ENCODE measurements around the gene TAF1A. TPM values are rescaled to one million over a fixed set of nuclear protein-coding genes. Genes with fewer than 3 reads are reported as not detected.

The TAF1A gene
- total and polyA plus RNA-seq, 2 donors (not counting 1 experiment from before 2014, with no cell fraction given) = 7.2 to 15.2 TPM

DNA sequence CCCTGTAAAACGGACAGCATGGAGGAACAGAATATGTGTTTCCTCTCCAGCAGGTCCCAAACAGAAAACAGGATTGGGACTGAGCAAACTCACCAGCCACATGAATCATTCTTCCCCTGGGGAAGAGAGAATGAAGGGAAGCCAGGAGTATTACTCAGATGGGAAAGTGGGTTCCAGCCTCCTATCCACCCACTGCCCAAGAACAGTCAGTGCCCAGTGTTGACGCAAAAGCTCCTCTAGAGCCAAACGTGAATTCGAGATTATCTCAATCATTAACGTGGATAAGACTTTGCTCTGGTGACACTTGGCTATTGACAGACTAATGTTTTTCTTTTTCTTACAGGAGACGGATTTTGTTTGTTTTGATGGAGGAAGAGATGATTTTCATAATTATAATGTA is 37.5 kb upstream of the TAF1A start:
- Histone ChIP-seq H3K9me3 (ENCODE audit: control insufficient read depth, insufficient read depth, low read depth, low read length) (no peaks in the 10 kb centered on the region), H4K20me1 (ENCODE audit: control insufficient read depth, extremely low read depth, insufficient read depth, low read length) (no peaks in the 10 kb centered on the region), H3K4me3 (replicated peaks in 1 of 4; ENCODE audit: control extremely low read depth in 1 of 4, insufficient read depth in 1 of 4, low read depth in 3 of 4, low read length in 4 of 4) (no peak overlapping the region), H3K4me1 (ENCODE audit: control insufficient read depth, extremely low read depth, insufficient read depth, low read length) (no peaks in the 10 kb centered on the region), H2AFZ (ENCODE audit: low read length) (no peak overlapping the region), H3K4me2 (ENCODE audit: extremely low read depth, insufficient read depth, low read length) (no peak overlapping the region), H3K9ac (ENCODE audit: insufficient read depth, low read length) (no peak overlapping the region), H3K27ac (ENCODE audit: insufficient read depth, low read length) (no peak overlapping the region), H3K79me2 (ENCODE audit: control insufficient read depth, insufficient read depth, low read length) (no peaks in the 10 kb centered on the region), H3K27me3 (ENCODE audit: control insufficient read depth, insufficient read depth, low read length) (no peaks in the 10 kb centered on the region), H3K36me3 (ENCODE audit: control insufficient read depth, insufficient read depth, low read length) (peaks cover 10% of the 10 kb centered on the region)
- TF ChIP-seq, protein P1, sequence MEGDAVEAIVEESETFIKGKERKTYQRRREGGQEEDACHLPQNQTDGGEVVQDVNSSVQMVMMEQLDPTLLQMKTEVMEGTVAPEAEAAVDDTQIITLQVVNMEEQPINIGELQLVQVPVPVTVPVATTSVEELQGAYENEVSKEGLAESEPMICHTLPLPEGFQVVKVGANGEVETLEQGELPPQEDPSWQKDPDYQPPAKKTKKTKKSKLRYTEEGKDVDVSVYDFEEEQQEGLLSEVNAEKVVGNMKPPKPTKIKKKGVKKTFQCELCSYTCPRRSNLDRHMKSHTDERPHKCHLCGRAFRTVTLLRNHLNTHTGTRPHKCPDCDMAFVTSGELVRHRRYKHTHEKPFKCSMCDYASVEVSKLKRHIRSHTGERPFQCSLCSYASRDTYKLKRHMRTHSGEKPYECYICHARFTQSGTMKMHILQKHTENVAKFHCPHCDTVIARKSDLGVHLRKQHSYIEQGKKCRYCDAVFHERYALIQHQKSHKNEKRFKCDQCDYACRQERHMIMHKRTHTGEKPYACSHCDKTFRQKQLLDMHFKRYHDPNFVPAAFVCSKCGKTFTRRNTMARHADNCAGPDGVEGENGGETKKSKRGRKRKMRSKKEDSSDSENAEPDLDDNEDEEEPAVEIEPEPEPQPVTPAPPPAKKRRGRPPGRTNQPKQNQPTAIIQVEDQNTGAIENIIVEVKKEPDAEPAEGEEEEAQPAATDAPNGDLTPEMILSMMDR (conservative IDR thresholded peaks at IDR 0.05 in 1 of 2, IDR thresholded peaks at IDR 0.05 in 1 of 2; ENCODE audit: low read depth in 1 of 2, low read length in 2 of 2) = no peak
- no peak for TF ChIP-seq EZH2 (IDR thresholded peaks at IDR 0.05; ENCODE audit: low read length, missing control alignments)
- DNase-seq (ENCODE audit: low read depth in 2 of 2) = peak in 1 of 2 donors; percentile 73

DNA sequence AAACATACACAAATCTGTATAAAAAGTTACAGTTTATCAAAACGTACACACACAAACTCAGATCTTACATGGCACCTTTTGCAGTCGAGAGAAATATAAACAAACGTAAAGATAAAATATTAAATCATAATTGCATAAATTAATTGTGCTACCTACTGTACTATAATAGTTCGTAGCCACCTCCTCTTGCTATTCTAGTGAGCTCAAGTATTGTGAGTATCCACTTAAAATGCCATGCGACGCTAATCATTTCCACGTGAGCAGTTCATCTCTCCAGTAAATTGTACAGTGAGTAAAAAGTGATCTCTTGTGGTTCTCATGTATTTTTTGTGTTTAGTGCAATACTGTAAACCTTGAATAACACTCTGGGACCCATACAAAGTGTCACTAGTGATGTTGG is 34.5 kb upstream of the TAF1A start:
- Histone ChIP-seq H2AFZ (ENCODE audit: low read length) (no peak overlapping the region), H3K36me3 (ENCODE audit: control insufficient read depth, insufficient read depth, low read length) (peaks cover 4% of the 10 kb centered on the region), H3K79me2 (ENCODE audit: control insufficient read depth, insufficient read depth, low read length) (peaks cover 5% of the 10 kb centered on the region), H3K4me3 (replicated peaks in 1 of 4; ENCODE audit: control extremely low read depth in 1 of 4, insufficient read depth in 1 of 4, low read depth in 3 of 4, low read length in 4 of 4) (no peak overlapping the region), H3K4me1 (ENCODE audit: control insufficient read depth, extremely low read depth, insufficient read depth, low read length) (peaks cover 3% of the 10 kb centered on the region), H3K27me3 (ENCODE audit: control insufficient read depth, insufficient read depth, low read length) (no peaks in the 10 kb centered on the region), H3K4me2 (ENCODE audit: extremely low read depth, insufficient read depth, low read length) (no peak overlapping the region), H3K9me3 (ENCODE audit: control insufficient read depth, insufficient read depth, low read depth, low read length) (no peaks in the 10 kb centered on the region), H3K9ac (ENCODE audit: insufficient read depth, low read length) (no peak overlapping the region), H3K27ac (ENCODE audit: insufficient read depth, low read length) (no peak overlapping the region), H4K20me1 (ENCODE audit: control insufficient read depth, extremely low read depth, insufficient read depth, low read length) (no peaks in the 10 kb centered on the region)
- no peak for TF ChIP-seq EZH2 (IDR thresholded peaks at IDR 0.05; ENCODE audit: low read length, missing control alignments)
- TF ChIP-seq, protein P1 (conservative IDR thresholded peaks at IDR 0.05 in 1 of 2, IDR thresholded peaks at IDR 0.05 in 1 of 2; ENCODE audit: low read depth in 1 of 2, low read length in 2 of 2) = no peak
- DNase-seq (ENCODE audit: low read depth in 2 of 2) = no peak

DNA sequence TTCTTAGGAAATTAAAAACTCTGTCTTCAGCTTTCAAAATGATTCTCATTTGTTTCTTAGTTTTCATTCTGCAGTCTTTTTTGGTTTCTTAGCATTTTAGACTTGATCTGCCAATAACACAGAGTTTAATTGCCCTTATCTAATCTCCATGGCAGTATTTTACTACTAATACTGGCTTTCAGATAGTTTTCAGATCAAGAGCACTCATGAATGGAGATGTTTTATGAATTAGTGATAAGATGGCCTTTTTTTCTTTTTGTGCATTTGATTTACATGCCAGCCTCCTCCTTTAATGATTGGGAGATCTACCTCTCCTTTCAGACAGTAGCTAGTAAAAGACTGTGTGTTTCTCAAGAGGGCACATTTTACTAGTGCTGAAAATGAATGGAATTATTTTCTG is 33.7 kb upstream of the TAF1A start:
- Histone ChIP-seq H3K36me3 (ENCODE audit: control insufficient read depth, insufficient read depth, low read length) (peaks cover 4% of the 10 kb centered on the region), H3K4me3 (replicated peaks in 1 of 4; ENCODE audit: control extremely low read depth in 1 of 4, insufficient read depth in 1 of 4, low read depth in 3 of 4, low read length in 4 of 4) (no peak overlapping the region), H3K9ac (ENCODE audit: insufficient read depth, low read length) (no peak overlapping the region), H3K4me1 (ENCODE audit: control insufficient read depth, extremely low read depth, insufficient read depth, low read length) (peaks cover 3% of the 10 kb centered on the region), H3K9me3 (ENCODE audit: control insufficient read depth, insufficient read depth, low read depth, low read length) (no peaks in the 10 kb centered on the region), H3K4me2 (ENCODE audit: extremely low read depth, insufficient read depth, low read length) (no peak overlapping the region), H3K27me3 (ENCODE audit: control insufficient read depth, insufficient read depth, low read length) (no peaks in the 10 kb centered on the region), H2AFZ (ENCODE audit: low read length) (no peak overlapping the region), H3K79me2 (ENCODE audit: control insufficient read depth, insufficient read depth, low read length) (peaks cover 13% of the 10 kb centered on the region), H3K27ac (ENCODE audit: insufficient read depth, low read length) (no peak overlapping the region), H4K20me1 (ENCODE audit: control insufficient read depth, extremely low read depth, insufficient read depth, low read length) (no peaks in the 10 kb centered on the region)
- DNase-seq (ENCODE audit: low read depth in 2 of 2) = no peak
- TF ChIP-seq EZH2 (IDR thresholded peaks at IDR 0.05; ENCODE audit: low read length, missing control alignments) = no peak
- TF ChIP-seq, protein P1 (conservative IDR thresholded peaks at IDR 0.05 in 1 of 2, IDR thresholded peaks at IDR 0.05 in 1 of 2; ENCODE audit: low read depth in 1 of 2, low read length in 2 of 2) = no peak
